ENCODE data around the gene CPXM2. TPM values are rescaled to one million over a fixed set of nuclear protein-coding genes. Genes with fewer than 3 reads are reported as not detected.
A peak's percentile ranks its signal among the peaks of the same experiment; 100 is the strongest.

CPXM2 gene
- total RNA-seq, 2 donors from 2014 or later: 1.4 to 1.9 TPM

- no peaks in the 10 kb centered on the region for H3K27me3 Mint-ChIP-seq (ENCODE audit: insufficient read depth)
- Histone ChIP-seq H3K27ac (ENCODE audit: low read depth, low read length) (no peak overlapping the region), H3K9ac (ENCODE audit: extremely low read depth, low read length, poor library complexity, severe bottlenecking) (no peak overlapping the region), H3K4me1 (ENCODE audit: control insufficient read depth, insufficient read depth, low read length) (no peaks in the 10 kb centered on the region), H3K9me3 (ENCODE audit: control insufficient read depth, low read length) (peaks cover 25% of the 10 kb centered on the region), H3K4me3 (ENCODE audit: low read length) (peak overlapping the region; percentile 3), H3K27me3 (ENCODE audit: control insufficient read depth, insufficient read depth, low read length, poor library complexity, severe bottlenecking) (no peaks in the 10 kb centered on the region), H3K36me3 (ENCODE audit: control insufficient read depth, insufficient read depth, low read length) (no peaks in the 10 kb centered on the region)
- H3K4me1 Mint-ChIP-seq: no peaks in the 10 kb centered on the region
- WGBS, 2 experiments (ENCODE audit: insufficient coverage in 1 of 2, insufficient read length in 1 of 2): 90 to 94% methylated on average over 4 of the region's 4 CpGs
- no peak for TF ChIP-seq CTCF (conservative IDR thresholded peaks at IDR 0.05)
- H3K36me3 Mint-ChIP-seq (ENCODE audit: low read depth): no peaks in the 10 kb centered on the region
- no peak overlapping the region for H3K27ac Mint-ChIP-seq
- no peak for DNase-seq
- peaks cover 18% of the 10 kb centered on the region for H3K9me3 Mint-ChIP-seq
- H3K4me3 Mint-ChIP-seq: no peak overlapping the region
Observed at GRCh38 chr10:123771877-123772644, 119.5 kb downstream of the CPXM2 start.

- no peaks in the 10 kb centered on the region for H3K36me3 Mint-ChIP-seq (ENCODE audit: low read depth)
- WGBS, 2 experiments (ENCODE audit: insufficient coverage in 1 of 2, insufficient read length in 1 of 2): 81 to 86% methylated on average over 3 to 4 of the region's 4 CpGs
Observed at GRCh38 chr10:123769647-123770046, 122.0 kb downstream of the CPXM2 start.

GRCh38 chr10:123766761-123767160 lies 124.8 kb downstream of the CPXM2 start:
- Histone ChIP-seq H3K4me3 (ENCODE audit: low read length) (no peak overlapping the region), H3K4me1 (ENCODE audit: control insufficient read depth, insufficient read depth, low read length) (no peaks in the 10 kb centered on the region), H3K9ac (ENCODE audit: extremely low read depth, low read length, poor library complexity, severe bottlenecking) (no peak overlapping the region), H3K27me3 (ENCODE audit: control insufficient read depth, insufficient read depth, low read length, poor library complexity, severe bottlenecking) (no peaks in the 10 kb centered on the region), H3K9me3 (ENCODE audit: control insufficient read depth, low read length) (peaks cover 1% of the 10 kb centered on the region), H3K27ac (ENCODE audit: low read depth, low read length) (no peak overlapping the region), H3K36me3 (ENCODE audit: control insufficient read depth, insufficient read depth, low read length) (no peaks in the 10 kb centered on the region)
- no peak for TF ChIP-seq CTCF (conservative IDR thresholded peaks at IDR 0.05)
- no peaks in the 10 kb centered on the region for H3K4me1 Mint-ChIP-seq
- DNase-seq: no peak
- H3K4me3 Mint-ChIP-seq: no peak overlapping the region
- H3K9me3 Mint-ChIP-seq: no peaks in the 10 kb centered on the region
- H3K27me3 Mint-ChIP-seq (ENCODE audit: insufficient read depth): no peaks in the 10 kb centered on the region
- H3K27ac Mint-ChIP-seq: no peak overlapping the region
- no peaks in the 10 kb centered on the region for H3K36me3 Mint-ChIP-seq (ENCODE audit: low read depth)
- 90 to 91% methylated on average over 7 to 8 of the region's 8 CpGs for WGBS, 2 experiments (ENCODE audit: insufficient coverage in 1 of 2, insufficient read length in 1 of 2)

More at GRCh38 chr10:123769647-123770046, 122.0 kb downstream of the CPXM2 start:
- Histone ChIP-seq H3K4me3 (ENCODE audit: low read length) (no peak overlapping the region), H3K27me3 (ENCODE audit: control insufficient read depth, insufficient read depth, low read length, poor library complexity, severe bottlenecking) (no peaks in the 10 kb centered on the region), H3K27ac (ENCODE audit: low read depth, low read length) (no peak overlapping the region), H3K9ac (ENCODE audit: extremely low read depth, low read length, poor library complexity, severe bottlenecking) (no peak overlapping the region), H3K36me3 (ENCODE audit: control insufficient read depth, insufficient read depth, low read length) (no peaks in the 10 kb centered on the region), H3K4me1 (ENCODE audit: control insufficient read depth, insufficient read depth, low read length) (no peaks in the 10 kb centered on the region), H3K9me3 (ENCODE audit: control insufficient read depth, low read length) (peaks cover 25% of the 10 kb centered on the region)
- DNase-seq: no peak
- H3K4me1 Mint-ChIP-seq: no peaks in the 10 kb centered on the region
- H3K4me3 Mint-ChIP-seq: no peak overlapping the region
- H3K9me3 Mint-ChIP-seq: peaks cover 18% of the 10 kb centered on the region
- no peak for TF ChIP-seq CTCF (conservative IDR thresholded peaks at IDR 0.05)
- H3K27ac Mint-ChIP-seq: no peak overlapping the region
- H3K27me3 Mint-ChIP-seq (ENCODE audit: insufficient read depth): no peaks in the 10 kb centered on the region

Data from endodermal cell (in vitro differentiated cells).